Measurements from ENCODE around the gene KANK4.

The KANK4 gene

GRCh38 chr1:62312698-62313097 lies 6.5 kb downstream of the KANK4 start:
- TF ChIP-seq USF1 (IDR thresholded peaks at IDR 0.05) (no peak), YY1 (IDR thresholded peaks at IDR 0.05; ENCODE audit: low read depth) (no peak), NFIC (IDR thresholded peaks at IDR 0.05) (no peak), ZBTB7A (IDR thresholded peaks at IDR 0.05; ENCODE audit: low read depth) (no peak), CREB1 (IDR thresholded peaks at IDR 0.05; ENCODE audit: low read depth) (no peak), EP300 (IDR thresholded peaks at IDR 0.05; ENCODE audit: borderline replicate concordance) (no peak), CEBPB (IDR thresholded peaks at IDR 0.05) (no peak), EGR1 (IDR thresholded peaks at IDR 0.05) (no peak), FOXM1 (IDR thresholded peaks at IDR 0.05; ENCODE audit: borderline replicate concordance, low read depth) (no peak), REST (IDR thresholded peaks at IDR 0.05; ENCODE audit: low read depth) (no peak), TEAD4 (IDR thresholded peaks at IDR 0.05) (no peak), MAX (IDR thresholded peaks at IDR 0.05) (no peak), TAF1 (IDR thresholded peaks at IDR 0.05; ENCODE audit: low read depth) (no peak), RAD21 (IDR thresholded peaks at IDR 0.05; ENCODE audit: low read depth) (no peak), TCF12 (IDR thresholded peaks at IDR 0.05; ENCODE audit: low read depth) (no peak)

- no peak for TF ChIP-seq YY1 (IDR thresholded peaks at IDR 0.05; ENCODE audit: low read depth)
- no peak for TF ChIP-seq NFIC (IDR thresholded peaks at IDR 0.05)
- no peak for TF ChIP-seq TCF12 (IDR thresholded peaks at IDR 0.05; ENCODE audit: low read depth)
- no peak for TF ChIP-seq TAF1 (IDR thresholded peaks at IDR 0.05; ENCODE audit: low read depth)
- TF ChIP-seq CEBPB (IDR thresholded peaks at IDR 0.05), result no peak
- no peak for TF ChIP-seq FOXM1 (IDR thresholded peaks at IDR 0.05; ENCODE audit: borderline replicate concordance, low read depth)
- TF ChIP-seq REST (IDR thresholded peaks at IDR 0.05; ENCODE audit: low read depth), result no peak
- TF ChIP-seq TEAD4 (IDR thresholded peaks at IDR 0.05), result no peak
- no peak for TF ChIP-seq CREB1 (IDR thresholded peaks at IDR 0.05; ENCODE audit: low read depth)
- no peak for TF ChIP-seq RAD21 (IDR thresholded peaks at IDR 0.05; ENCODE audit: low read depth)
- TF ChIP-seq EGR1 (IDR thresholded peaks at IDR 0.05), result no peak
Observed at GRCh38 chr1:62311473-62311943, 7.7 kb downstream of the KANK4 start.

- TF ChIP-seq EGR1 (IDR thresholded peaks at IDR 0.05) (no peak), EP300 (IDR thresholded peaks at IDR 0.05; ENCODE audit: borderline replicate concordance) (no peak), RAD21 (IDR thresholded peaks at IDR 0.05; ENCODE audit: low read depth) (no peak), TAF1 (IDR thresholded peaks at IDR 0.05; ENCODE audit: low read depth) (no peak), NFIC (IDR thresholded peaks at IDR 0.05) (no peak), CEBPB (IDR thresholded peaks at IDR 0.05) (no peak), CREB1 (IDR thresholded peaks at IDR 0.05; ENCODE audit: low read depth) (no peak), YY1 (IDR thresholded peaks at IDR 0.05; ENCODE audit: low read depth) (no peak), TEAD4 (IDR thresholded peaks at IDR 0.05) (no peak), ZBTB7A (IDR thresholded peaks at IDR 0.05; ENCODE audit: low read depth) (no peak), FOXM1 (IDR thresholded peaks at IDR 0.05; ENCODE audit: borderline replicate concordance, low read depth) (no peak), REST (IDR thresholded peaks at IDR 0.05; ENCODE audit: low read depth) (no peak)
Observed at GRCh38 chr1:62309906-62310305, 9.3 kb downstream of the KANK4 start.

- no peak for TF ChIP-seq FOXM1 (IDR thresholded peaks at IDR 0.05; ENCODE audit: borderline replicate concordance, low read depth)
- TF ChIP-seq TCF12 (IDR thresholded peaks at IDR 0.05; ENCODE audit: low read depth), result no peak
- TF ChIP-seq TAF1 (IDR thresholded peaks at IDR 0.05; ENCODE audit: low read depth), result no peak
- no peak for TF ChIP-seq YY1 (IDR thresholded peaks at IDR 0.05; ENCODE audit: low read depth)
- TF ChIP-seq ZBTB7A (IDR thresholded peaks at IDR 0.05; ENCODE audit: low read depth), result no peak
- TF ChIP-seq USF1 (IDR thresholded peaks at IDR 0.05), result no peak
- no peak for TF ChIP-seq EGR1 (IDR thresholded peaks at IDR 0.05)
- no peak for TF ChIP-seq REST (IDR thresholded peaks at IDR 0.05; ENCODE audit: low read depth)
- no peak for TF ChIP-seq EP300 (IDR thresholded peaks at IDR 0.05; ENCODE audit: borderline replicate concordance)
Observed at GRCh38 chr1:62308606-62309005, 10.6 kb downstream of the KANK4 start.
